ENCODE measurements around the gene C10orf90. TPM values are rescaled to one million over a fixed set of nuclear protein-coding genes. Genes with fewer than 3 reads are reported as not detected.

C10orf90 gene
- total RNA-seq, 2 donors from 2014 or later: 0.43 TPM; not detected in 1

- no peak overlapping the region for H3K4me3 ChIP-seq
- H3K4me1 ChIP-seq: no peaks in the 10 kb centered on the region
- DNase-seq (ENCODE audit: low spot score): no peak
- TF ChIP-seq, protein P1, sequence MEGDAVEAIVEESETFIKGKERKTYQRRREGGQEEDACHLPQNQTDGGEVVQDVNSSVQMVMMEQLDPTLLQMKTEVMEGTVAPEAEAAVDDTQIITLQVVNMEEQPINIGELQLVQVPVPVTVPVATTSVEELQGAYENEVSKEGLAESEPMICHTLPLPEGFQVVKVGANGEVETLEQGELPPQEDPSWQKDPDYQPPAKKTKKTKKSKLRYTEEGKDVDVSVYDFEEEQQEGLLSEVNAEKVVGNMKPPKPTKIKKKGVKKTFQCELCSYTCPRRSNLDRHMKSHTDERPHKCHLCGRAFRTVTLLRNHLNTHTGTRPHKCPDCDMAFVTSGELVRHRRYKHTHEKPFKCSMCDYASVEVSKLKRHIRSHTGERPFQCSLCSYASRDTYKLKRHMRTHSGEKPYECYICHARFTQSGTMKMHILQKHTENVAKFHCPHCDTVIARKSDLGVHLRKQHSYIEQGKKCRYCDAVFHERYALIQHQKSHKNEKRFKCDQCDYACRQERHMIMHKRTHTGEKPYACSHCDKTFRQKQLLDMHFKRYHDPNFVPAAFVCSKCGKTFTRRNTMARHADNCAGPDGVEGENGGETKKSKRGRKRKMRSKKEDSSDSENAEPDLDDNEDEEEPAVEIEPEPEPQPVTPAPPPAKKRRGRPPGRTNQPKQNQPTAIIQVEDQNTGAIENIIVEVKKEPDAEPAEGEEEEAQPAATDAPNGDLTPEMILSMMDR (IDR thresholded peaks at IDR 0.05): no peak
- H3K27ac ChIP-seq: no peak overlapping the region
- H3K36me3 ChIP-seq: no peaks in the 10 kb centered on the region
- no peaks in the 10 kb centered on the region for H3K9me3 ChIP-seq
- H3K27me3 ChIP-seq: no peaks in the 10 kb centered on the region
Measured at GRCh38 chr10:126618466-126618865, 52.0 kb downstream of the C10orf90 start.

- Histone ChIP-seq H3K27ac (no peak overlapping the region), H3K27me3 (no peaks in the 10 kb centered on the region), H3K4me1 (no peaks in the 10 kb centered on the region), H3K4me3 (no peak overlapping the region), H3K36me3 (no peaks in the 10 kb centered on the region), H3K9me3 (no peaks in the 10 kb centered on the region)
- no peak for DNase-seq (ENCODE audit: low spot score)
- TF ChIP-seq, protein P1 (IDR thresholded peaks at IDR 0.05): no peak
Measured at GRCh38 chr10:126617733-126618132, 52.8 kb downstream of the C10orf90 start.

- H3K4me1 ChIP-seq: no peaks in the 10 kb centered on the region
- DNase-seq (ENCODE audit: low spot score): no peak
- no peaks in the 10 kb centered on the region for H3K9me3 ChIP-seq
- H3K27ac ChIP-seq: no peak overlapping the region
- H3K4me3 ChIP-seq: no peak overlapping the region
- TF ChIP-seq, protein P1 (IDR thresholded peaks at IDR 0.05): no peak
- H3K27me3 ChIP-seq: no peaks in the 10 kb centered on the region
- no peaks in the 10 kb centered on the region for H3K36me3 ChIP-seq
Measured at GRCh38 chr10:126617208-126617607, 53.3 kb downstream of the C10orf90 start.

DNA sequence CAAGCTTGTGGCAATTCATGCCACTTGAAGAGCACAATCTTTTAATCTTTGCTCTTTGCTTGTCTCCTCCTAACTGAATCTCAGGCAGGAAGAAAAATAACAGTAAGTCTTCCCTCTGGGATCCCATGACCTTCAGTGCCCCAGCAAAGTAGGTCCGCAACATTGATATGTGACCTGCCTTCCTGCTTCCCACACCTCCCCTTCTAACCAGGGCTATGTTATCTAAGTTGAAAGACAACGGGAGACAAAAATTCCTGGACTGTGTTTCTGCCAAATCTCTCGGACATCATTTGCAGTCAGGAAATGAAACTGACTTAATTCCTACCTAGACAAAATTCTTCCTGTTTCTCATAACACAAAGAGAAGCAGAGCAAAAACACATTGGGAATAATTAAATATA lies 53.8 kb downstream of the C10orf90 start:
- H3K4me1 ChIP-seq: no peaks in the 10 kb centered on the region
- no peak overlapping the region for H3K27ac ChIP-seq
- TF ChIP-seq, protein P1 (IDR thresholded peaks at IDR 0.05): no peak
- no peak overlapping the region for H3K4me3 ChIP-seq
- no peaks in the 10 kb centered on the region for H3K9me3 ChIP-seq
- no peaks in the 10 kb centered on the region for H3K27me3 ChIP-seq
- DNase-seq (ENCODE audit: low spot score): no peak
- H3K36me3 ChIP-seq: no peaks in the 10 kb centered on the region

DNA sequence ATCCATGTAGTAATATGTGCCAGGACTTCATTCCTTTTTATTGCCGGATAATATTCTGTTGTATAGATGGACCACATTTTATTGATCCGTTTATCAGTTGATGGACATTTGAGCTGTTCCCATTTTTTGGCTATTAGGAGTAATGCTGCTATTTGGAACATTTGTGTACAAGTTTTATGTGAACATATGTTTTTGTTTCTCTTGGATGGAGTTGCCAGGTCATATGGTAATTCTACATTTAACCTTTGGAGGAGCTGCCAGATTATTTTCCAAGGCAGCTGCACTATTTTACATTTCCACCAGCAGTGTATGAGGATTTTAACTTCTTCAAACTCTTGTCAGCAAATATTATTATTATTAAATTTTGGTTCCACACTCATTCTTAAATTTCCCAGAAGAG lies 59.2 kb downstream of the C10orf90 start:
- H3K9me3 ChIP-seq: no peaks in the 10 kb centered on the region
- H3K27me3 ChIP-seq: no peaks in the 10 kb centered on the region
- H3K4me3 ChIP-seq: no peak overlapping the region
- TF ChIP-seq, protein P1 (IDR thresholded peaks at IDR 0.05): no peak
- DNase-seq (ENCODE audit: low spot score): no peak
- H3K4me1 ChIP-seq: no peaks in the 10 kb centered on the region
- H3K27ac ChIP-seq: no peak overlapping the region
- no peaks in the 10 kb centered on the region for H3K36me3 ChIP-seq

DNA sequence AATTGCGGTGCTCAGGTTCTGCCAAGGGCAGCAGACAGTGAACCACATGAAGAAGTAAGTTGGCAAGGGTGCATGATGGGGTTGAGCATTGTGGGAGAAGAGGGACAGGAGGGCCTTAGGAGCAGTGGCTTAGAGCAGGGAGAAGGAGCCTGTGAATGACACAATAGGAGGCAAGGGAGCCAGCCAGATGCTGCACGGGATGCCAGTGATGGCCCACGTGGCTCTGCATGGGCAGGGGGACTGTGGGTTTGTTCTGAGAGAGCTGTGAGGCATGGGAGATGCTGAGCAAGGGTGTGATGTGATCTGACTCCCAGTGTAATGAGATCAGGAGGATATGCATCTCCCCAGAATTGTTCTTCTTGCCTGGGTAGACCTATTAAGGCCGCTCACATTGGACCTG lies 60.9 kb downstream of the C10orf90 start:
- no peak overlapping the region for H3K4me3 ChIP-seq
- DNase-seq (ENCODE audit: low spot score): no peak
- no peaks in the 10 kb centered on the region for H3K36me3 ChIP-seq
- H3K27ac ChIP-seq: no peak overlapping the region
- H3K9me3 ChIP-seq: no peaks in the 10 kb centered on the region
- no peaks in the 10 kb centered on the region for H3K4me1 ChIP-seq
- no peaks in the 10 kb centered on the region for H3K27me3 ChIP-seq
- TF ChIP-seq, protein P1 (IDR thresholded peaks at IDR 0.05): no peak

All from right atrium auricular region (tissue), 2 donors.